Astrocyte of the hippocampus (primary cell): ENCODE data around the gene THADA.
"Not testable (repeated sequence)": the region's sequence is repeated elsewhere in the genome, so short reads cannot be mapped to it uniquely, and the experiment has no call there.

Experiments used
- DNase-seq: peaks from one replicate; pipeline ENCODE4 v3.0.0; 2011; ENCODE audit warnings: low read depth, low spot score

Gene THADA

DNA sequence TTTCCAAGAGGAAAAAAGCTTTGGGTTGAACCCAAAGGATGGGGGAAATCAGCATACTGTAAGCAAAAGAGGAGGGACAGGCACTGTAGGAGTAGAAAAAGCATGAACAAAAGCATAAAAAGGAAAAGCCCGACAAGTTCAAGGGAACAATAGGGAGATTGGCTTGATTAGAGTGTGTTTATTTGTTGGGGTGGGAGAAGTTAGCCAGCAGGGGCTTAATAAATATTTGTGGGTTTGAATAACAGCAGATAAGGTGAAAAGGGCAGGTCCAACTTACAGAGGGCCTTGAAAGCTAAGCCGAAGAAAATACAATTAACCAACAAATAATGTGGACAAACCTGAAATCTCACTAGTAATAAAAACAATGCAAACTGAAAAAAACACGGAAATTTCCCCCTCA lies 126.7 kb downstream of the THADA start:
- peak; percentile 42 for DNase-seq

DNA sequence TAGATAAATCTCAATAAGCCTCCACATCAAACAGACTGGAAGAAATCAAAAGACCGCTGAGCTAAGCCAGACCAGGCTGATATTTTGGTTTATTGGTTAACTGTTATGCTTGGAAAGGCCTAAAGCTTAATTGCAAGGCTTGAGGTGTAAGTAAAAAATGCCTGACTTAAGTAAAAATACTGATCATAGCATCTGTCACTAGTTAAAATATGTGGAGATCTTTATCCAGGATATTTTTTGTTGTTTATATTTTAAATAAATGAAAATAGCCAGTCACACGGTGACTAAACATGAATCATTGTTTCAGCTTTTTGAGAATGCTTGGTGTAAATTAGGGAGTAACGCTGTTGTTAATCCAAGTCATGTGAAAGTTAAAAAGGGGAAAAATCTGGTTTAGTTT lies 127.9 kb downstream of the THADA start:
- DNase-seq, result peak; percentile 71

DNA sequence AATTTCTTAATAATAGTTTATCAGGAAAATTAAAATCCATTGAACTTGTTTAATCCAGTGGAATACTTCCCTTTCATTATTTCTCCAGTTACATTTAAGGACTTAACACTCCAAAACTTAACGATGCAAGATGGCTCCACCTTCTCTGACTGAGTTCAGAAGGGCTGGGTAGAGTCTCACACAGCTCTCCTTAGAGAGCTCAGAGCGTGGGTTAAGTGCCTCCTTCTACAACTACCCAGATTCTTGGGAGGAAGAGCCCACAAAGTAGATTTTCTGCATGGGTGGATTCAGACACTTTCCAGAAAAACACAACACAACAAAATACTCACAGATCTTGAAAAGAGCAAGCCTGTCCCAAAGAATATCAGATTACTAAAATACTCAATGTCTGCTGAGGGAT lies 130.6 kb downstream of the THADA start:
- no peak for DNase-seq

DNA sequence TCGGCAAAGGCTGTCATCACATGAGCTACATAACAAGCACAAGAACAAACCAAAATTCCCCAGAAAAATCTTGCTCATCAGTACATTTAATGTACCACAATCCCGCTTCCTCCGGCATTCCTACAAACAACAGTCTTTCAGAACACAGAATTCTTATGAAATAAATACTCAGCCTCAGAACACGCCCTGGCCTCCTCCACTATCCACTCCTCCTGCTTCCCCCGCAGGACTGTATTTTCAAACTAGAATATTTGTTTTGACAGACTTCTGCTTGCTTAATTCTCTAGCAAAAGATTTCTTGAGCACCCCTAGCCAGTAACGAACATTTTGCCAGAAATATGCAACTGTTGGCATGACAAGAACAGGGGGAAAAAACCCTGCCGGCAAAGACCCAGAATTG lies 131.2 kb downstream of the THADA start:
- DNase-seq, result peak; percentile 44

DNA sequence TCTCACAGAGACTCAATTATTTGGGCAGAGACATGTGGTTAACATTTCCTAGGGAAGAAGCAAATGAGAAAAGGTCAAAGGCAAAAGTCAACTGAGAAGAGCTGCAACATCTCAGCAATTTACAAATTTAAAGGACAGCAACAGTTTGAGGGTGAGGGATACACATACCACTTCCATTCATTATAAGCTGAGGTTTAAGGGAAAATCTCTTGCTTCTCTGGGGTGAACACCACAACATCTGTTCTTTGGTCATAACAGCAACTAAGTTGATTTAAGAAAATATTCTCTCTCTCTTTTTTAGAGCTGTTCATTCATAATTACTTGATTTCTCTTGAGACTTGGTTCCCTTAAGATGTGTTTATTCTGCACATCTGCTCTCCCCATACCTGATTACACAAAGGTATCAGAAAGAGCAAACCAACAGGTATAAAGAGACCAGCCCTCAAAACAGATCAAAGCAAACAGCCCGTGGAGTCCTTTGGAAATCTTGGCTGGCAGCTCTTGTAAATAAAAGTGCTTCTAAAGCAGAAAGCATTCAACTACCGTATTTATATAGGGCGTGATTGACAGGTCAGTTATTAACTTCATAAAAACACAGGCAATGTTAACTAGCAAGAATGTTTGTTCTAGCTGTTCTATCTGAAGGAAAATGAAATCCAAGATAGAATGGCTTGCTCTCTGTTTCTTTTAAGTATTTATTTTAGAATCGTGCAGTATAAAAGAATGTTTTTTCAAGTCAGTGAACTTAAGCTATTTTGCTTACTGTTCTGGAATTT lies 132.8 kb downstream of the THADA start:
- DNase-seq, result peak; percentile 61

DNA sequence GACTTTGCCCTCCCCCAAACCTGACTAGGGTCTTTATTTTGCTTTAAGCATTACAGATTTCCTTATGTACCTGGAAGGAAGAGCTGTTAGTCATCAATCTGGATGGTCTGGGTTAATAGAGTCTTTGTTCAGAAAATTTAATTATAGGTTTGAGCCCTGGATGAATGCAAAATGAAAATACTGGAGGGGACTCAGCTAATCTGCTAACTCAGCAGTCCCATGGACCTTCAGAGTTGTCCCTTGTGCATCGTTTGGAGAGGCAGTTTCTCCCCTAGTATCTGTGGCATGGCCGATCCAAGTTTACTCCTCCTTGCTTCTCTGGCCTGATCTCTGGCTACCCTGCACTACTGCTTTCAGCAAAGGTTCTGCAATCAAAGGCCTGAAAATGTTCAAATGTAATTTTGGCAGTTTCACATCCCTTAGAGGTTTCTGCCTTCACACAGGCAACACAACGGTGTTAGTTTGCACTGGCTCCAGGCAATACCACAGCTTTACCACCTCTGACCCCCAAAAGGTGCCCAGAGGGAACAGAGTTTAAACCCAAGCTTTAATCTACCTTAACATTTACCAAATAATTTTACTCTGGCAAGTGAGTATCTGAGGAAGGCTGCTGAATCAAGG lies 134.3 kb downstream of the THADA start:
- DNase-seq, result no peak

DNA sequence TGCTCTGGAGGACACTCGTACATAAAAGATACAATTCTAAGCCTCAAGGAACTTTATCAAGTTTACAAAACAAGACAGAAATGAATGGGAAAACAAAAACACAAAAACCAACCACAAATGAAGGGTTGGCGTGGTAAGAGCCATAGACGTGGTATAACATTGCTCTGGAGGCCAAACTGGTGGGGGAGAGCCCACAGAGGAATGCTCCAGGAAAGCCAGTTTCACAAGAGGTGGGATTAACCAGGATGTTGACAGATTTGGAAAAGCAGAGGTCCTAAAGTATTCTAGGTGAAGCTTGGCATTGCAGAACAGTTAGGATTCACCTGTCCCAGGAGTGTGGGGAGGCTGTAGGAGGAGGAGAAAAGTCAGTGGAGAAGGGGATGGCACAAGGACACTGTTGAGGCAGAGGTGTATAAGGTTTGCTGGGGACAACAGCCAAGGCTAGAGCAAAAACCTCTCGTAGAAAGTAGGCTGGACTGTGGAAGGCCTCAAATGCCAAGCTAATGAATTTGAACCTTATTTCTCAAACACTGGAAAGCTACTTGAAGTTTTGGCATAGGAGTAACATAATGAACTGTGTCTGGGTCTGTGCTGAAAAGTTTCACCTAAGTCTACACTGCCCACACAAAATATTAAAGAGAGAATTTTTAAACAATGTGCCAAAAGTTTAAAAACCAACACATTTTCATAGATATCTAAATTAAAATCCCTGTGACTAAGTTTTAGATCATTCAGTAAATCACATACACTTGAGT lies 135.1 kb downstream of the THADA start:
- no peak for DNase-seq

DNA sequence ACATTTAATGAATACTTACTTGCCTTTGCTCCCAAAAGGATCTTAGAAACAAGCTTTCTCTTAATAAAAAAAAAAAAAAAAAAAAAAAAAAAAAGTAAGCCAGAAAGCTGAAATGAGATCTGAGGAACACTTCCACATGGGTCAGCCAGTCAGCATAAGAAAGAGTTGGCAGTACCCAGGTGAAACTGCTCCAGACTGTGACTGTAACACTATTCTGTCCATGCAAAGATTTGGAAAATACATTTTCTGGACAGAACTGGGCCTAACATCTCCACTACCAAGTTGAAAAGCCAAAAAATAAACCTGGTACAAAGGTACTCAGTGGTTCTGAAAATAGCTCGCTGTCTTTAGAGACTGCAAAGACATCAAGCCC lies 135.7 kb downstream of the THADA start:
- DNase-seq, result no peak

DNA sequence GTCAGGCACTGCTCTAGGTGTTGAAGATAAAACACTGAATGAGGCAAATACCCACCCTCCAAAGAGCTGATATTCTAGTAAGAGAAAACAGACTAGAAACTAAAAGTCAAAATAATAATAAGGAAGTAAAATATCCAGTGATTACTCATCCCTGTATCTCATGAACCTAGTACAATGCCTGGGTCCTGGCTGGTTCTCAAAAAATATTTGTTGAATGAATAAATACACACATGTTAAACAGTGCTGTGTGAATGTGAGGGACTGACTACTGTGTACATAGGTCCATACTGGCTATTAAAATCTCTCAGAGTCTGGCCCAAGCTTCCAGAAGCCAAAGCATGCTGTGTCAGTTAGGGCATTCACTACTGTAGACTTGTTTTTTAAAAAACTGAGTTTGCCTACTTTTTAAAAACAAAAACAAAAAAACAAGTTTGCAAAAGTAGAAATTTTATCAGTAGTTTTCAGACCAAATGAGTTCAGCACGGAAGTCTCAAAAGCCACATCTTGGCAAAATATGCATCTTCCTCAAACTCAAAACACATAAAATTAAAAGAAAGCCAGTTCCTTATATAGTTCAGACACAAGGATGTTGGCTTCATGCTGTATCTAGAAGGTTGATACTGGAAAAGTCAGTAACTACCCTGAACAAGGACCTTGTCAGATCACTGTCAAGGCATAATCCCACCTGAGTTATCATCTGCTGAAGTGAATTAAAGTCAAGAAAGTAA lies 136.2 kb downstream of the THADA start:
- no peak for DNase-seq

DNA sequence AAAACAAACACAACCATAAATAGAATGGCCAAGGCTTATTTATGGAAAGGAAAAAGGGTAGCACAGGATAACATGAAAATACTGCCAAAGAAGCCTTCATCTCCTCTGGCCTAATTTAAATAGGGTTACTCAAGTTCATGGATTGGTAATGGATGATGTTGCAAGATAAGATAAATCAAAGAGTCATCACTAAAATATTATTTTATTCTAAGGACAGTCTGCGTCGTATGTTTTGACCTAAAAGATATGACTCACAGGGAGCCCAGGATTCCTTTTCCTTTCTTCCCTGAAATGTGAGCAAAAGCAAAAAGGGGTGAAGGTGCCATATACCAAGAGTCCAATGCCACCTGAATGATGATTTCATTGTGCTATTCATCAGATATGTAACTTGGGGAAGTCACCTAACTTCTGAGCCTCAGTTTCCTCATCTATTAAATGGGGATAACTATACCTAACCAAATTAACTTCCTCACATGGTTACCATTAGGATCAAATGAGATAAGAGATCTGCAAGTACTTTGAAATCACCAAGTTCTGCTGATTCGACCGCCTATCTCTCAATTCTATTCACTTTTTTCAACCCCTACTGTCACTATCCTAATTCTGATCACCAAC lies 137.7 kb downstream of the THADA start:
- DNase-seq, result no peak

DNA sequence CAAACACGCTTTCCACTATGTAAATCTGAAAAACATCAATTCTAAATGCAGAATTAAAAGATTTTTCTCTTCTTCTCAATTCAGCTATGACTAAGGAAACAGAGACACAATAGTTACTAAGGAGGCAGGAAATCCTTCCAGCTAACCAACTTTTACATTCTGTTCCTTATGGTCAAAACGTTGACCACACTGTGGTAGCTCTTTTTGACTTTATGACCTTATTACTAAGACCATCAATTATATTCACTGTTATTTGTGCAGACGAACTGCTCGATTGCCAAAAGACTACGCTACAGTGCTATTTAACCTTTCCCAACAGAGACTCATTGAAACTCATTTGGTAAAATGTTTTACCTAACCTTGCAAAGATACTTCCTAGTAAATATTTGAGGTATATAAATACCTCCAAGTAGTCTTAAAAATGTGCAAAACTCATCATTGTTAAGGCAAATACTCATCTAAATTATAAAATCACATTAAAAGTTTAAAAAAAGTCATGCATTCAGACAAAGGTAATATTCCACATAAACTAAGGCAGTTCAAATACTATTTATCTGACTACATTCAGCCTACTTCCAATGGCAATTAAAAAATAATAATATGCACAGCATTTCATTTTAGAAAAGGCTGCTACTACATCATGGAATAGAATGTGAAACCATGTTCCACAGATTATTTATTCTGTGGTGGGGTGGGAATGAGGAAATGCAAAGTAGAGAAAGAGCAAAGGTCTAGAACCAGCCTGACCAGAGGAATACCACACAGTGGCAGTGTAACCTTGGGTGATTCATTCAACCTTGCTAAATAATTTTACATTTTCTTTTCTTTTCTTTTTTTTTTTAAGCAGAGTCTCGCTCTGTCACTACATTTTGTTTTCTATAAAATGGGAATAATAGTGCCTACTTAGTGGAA lies 139.9 kb downstream of the THADA start:
- DNase-seq, result peak; percentile 81

DNA sequence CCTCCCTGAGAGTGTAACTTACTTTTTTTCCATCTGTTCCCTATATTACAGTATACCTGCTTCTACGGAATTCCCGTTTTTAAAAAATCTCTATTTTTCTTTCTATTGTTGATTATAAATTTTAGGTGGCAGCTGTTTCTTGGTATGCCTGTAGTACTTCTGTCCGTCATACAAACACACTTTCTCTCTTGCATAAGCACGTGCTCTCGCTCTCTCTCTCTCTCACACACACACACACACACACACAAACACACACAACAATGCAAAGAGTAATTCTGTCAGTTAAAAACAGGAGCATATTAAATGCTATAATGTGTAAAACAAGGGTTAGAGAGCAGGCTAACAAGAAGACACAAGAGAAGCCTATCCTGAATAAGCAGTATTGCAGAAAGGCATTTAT lies 140.5 kb downstream of the THADA start:
- no peak for DNase-seq

DNA sequence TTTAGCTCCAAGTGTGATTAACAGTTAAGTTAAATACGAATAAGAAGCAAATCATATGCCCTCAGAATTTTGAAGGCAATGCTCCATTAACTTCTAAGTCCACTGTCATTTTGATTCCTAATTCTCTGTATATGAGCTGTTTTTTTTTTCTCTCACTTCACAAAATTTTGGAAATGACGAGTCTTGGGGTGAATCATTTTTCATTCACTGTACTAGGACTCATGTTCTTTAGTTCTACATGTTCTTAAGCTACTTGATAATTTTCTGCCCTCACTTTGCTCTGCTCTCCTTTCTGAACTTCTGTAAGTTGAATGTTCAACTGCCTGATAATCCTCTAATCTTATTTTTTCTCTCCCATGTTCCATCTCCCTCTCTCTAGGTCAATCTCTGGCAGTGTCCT lies 141.0 kb downstream of the THADA start:
- DNase-seq, result no peak

DNA sequence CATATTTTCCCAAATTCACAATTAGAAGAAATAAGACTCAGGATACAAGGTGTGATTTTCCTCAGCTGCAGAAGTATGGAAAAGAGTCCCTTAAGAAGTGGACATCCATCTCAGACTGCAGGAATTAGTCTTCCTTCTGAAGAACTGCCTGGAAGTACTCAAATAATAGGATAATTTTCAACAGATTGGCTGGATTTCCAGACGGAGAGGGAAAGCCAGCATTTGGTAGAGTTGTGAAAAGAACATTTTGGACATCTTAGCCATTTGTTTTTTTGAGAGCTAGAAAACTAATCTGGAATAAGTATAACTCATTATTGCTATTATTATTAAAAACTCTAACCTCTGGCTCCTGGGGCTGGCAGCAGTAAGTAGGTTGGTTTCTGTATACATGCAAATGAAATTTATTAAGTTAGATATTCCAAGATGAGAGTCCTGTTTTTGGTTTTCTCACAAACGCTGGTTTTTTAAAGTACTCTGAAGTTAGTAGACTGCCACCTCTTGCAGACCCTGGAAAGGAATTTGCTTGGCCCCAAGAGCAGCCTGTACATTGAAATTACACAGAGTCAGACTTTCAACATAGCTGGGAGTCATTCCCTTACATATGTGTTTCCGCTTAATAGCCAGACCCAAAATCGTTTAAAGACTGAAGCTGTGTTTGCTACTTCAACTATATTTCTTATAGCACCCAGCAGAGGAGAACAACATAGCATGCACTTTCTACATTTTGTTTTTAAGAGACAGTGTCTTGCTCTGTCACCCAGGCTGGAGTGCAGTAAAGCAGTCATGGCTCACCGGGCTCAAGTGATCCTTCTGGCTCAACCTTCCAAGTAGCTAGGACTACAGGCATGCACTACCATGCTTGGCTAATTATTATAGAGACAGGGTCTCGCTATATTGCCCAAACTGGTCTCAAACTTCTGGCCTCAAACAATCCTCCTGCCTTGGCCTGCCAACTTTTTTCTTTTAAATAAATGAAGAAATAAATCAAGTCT lies 142.4 kb downstream of the THADA start:
- DNase-seq, result no peak

DNA sequence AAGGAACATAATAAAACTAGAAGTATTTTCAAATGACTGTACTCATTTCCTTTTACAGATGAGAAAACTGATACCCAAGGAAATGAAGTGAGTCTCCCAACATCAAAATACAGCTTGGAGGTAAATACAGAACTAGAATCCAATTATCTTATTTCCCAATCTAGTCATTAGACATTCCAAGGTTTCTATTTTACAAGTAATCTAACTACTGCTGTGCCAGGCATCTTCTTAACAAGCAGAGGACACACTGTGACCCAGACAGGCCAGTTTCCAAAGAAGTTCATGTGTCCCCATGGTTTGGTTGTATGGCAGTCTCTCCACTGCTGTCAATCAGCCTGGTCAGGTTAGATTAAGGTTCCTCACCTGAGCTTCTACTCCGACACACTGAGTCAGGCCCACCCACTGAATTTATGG lies 143.5 kb downstream of the THADA start:
- DNase-seq, result no peak

DNA sequence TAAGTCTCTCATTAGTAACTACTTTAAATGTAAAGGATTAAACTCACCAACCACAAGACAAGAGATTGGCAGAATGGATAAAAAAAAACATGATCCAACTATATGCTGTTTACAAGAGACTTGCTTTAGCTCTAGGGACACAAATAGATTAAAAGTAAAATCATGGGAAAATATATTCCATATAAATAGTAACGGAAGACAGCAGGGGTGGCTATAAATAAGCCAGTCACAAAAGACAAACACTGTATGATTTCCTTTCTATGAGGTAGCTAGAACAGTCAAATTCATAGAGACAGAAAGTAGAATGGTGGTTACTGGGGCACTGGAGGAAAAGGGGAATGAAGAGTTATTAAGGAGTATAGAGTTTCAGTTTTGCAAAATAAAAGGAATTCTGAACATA lies 145.2 kb downstream of the THADA start:
- no peak for DNase-seq

DNA sequence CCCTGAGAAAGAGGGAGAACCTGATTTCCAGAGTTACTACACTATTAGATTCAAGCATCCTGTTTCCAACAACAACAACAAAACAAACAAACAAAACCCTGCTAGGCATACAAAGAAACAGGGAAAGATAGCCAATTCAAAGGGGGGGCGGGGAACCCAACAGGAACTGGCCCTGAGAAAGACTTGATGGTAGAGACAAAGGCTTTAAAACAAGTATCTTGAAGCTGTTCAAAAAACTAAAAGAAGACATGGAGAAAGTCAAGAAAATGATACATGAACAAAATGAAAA lies 147.1 kb downstream of the THADA start:
- DNase-seq, result no peak

DNA sequence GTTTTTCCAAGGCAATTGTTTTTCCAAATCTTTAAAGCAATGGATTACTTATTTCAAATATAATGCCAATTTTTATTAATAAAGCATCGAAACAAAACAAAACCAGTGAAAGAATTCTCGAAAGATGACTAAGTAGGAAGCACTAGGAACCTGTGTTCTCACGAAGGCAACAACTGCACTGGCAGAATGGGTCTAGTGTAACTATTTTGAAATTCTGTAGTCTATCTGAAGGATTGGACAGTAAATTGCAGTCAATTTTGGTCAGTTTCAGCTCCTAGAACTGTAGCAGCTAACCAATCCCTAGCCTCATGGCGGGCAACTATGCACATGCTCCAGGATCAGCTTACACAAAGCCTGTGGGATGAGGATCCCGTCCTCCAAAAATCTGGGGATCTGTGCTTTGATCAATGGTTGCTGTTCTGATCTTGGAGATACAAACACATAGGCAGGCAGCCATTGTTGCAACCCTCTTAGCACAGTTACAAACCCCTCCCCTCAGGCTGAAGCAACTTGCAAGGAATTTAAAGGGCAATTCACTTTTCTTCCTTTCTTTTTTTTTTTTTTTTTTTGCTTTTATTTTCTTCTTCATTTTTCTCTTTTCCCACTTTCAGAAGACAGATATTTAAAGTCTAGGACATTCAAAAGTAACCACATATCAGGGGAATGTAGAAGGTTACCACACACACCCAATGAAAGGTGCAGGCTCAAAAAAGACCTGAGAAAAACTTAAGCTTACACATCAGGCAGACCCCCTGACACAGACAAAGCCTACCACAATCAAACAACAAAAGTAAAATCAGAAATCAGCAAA lies 147.6 kb downstream of the THADA start:
- no peak for DNase-seq

DNA sequence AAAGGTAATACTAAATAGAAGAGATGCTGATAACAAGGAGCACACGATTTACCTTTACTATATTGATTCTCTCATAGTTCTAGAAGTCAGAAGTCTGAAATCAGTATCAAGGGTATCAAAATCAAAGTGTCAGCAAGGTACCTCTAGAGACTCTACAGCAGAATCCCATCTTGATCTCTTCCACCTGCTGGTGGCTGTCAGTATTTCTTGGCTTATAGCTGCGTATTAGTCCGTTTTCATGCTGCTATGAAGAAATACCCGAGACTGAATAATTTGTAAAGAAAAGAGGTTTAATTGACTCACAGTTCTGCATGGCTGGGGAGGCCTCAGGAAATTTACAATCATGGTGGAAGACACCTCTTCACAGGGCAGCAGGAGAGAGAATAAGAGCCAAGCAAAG lies 149.1 kb downstream of the THADA start:
- not testable (repeated sequence) for DNase-seq
